ENCODE measurements around the gene ADAM10.

DNA sequence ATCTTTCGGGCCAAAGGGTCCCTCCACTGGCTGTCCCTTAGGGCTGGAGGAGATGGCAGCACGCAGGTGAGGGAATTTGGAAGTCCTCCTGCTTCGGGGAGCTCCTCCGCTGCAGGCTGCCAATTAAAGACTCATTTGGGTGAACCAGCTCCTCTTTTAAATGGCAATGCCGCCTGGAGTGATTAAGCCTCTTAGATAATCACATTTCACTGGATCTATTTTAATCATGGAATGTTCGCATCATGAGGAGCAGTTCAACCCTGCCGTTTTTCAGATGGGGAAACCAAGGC, 199.8 kb downstream of the ADAM10 start:
- TF ChIP-seq, protein P1, sequence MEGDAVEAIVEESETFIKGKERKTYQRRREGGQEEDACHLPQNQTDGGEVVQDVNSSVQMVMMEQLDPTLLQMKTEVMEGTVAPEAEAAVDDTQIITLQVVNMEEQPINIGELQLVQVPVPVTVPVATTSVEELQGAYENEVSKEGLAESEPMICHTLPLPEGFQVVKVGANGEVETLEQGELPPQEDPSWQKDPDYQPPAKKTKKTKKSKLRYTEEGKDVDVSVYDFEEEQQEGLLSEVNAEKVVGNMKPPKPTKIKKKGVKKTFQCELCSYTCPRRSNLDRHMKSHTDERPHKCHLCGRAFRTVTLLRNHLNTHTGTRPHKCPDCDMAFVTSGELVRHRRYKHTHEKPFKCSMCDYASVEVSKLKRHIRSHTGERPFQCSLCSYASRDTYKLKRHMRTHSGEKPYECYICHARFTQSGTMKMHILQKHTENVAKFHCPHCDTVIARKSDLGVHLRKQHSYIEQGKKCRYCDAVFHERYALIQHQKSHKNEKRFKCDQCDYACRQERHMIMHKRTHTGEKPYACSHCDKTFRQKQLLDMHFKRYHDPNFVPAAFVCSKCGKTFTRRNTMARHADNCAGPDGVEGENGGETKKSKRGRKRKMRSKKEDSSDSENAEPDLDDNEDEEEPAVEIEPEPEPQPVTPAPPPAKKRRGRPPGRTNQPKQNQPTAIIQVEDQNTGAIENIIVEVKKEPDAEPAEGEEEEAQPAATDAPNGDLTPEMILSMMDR (conservative IDR thresholded peaks at IDR 0.05; ENCODE audit: low read length), result no peak
- TF ChIP-seq EZH2phosphoT487 (IDR thresholded peaks at IDR 0.05; ENCODE audit: borderline replicate concordance), result no peak

Measured in Loucy (cell line).